GM19023 (cell line): ENCODE measurements around the gene COL6A2.
"Not testable (repeated sequence)": the region's sequence is repeated elsewhere in the genome, so short reads cannot be mapped to it uniquely, and the experiment has no call there.

Experiments
- ATAC-seq: cut with Tn5 transposase; IDR thresholded peaks from one replicate; pipeline ENCODE4 v1.9.1; 2021; ENCODE audit warnings: mild to moderate bottlenecking, moderate library complexity; ENCODE audit not compliant: unreplicated experiment

COL6A2 gene

DNA sequence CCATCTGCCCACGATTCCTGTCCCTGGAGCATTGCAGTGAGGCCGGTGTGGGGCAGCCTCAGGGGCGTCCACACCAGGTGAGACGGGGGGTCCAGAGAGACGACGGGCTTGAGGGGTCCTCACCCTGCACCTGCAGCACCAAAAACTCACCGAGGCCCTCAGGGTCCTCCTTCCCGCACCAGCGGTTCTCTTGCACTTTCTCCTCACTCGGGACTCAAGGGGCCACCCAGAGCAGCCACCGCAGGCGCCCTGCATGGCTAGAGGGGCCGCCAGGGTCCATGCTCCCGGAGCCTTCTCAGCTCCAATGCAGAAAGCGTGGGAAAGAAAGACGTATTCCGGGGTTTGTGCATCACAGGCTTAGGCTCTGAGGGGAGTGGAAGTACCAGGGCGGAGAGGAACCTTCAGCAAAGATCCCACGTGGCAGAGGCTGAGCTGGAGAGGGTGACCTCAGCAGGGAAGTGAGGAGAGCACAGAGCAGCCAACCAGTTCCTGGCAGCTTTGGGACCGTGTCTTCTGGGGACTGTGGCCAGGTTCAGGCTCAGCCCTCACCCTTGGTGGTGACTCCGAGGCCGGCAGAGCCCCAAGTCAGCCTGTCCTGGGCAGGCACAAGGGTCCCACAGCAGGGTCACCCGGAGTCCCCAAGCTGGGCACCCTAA is 19.5 kb upstream of the COL6A2 start:
- no peak for ATAC-seq

DNA sequence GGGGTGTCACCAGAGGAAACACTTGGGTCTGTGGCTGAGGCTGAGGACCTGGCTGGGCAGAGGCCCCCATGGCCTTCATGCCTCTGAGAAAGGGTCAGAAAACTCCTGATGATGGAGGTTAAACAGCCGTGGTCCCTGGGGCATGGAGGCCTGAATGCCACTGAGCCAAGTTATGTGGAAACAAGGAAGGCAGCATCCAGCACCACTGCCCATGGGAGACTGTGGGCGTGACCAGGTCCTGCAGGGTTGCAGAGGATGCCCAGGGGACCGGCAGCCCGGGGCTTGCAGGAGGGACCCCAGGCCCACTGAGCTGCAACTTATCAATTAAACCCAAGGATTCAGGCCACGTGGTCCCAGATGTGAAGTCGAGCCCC is 18.9 kb upstream of the COL6A2 start:
- no peak for ATAC-seq

DNA sequence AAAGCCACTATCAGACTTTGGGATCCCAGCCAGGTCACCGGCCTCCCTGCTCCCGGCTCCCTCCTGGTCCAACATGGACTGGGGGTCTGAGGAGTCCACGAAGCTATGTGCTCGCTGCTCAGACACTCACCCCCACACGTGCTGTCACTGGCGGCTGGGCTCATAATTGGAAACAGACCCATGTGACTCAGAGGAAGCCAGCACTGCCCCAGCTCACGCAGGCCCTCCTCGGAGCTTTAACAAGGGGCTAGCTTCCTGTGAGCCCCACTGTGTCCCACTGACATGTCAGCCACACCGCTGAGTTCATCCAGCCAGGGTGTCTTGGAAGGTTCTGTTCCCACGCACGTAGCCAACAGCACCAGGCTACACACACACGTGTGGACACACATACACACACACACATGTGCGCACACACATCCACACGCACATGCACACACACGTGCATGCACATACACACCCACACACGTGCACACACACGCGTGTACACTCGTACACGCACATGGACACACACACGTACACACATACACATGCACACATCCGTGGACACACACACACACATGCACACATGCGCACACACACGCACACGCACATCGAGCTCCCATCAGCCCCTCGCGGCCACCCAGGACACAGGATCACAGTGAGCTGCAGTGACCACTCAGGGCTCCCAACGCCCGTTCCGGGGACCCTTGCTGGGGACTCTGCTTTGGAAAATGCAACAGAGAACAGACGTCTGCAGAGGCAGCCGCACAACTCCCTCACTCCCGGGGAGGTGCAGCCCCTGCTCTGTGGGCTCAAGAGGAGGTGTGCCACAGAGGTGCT is 18.4 kb upstream of the COL6A2 start:
- ATAC-seq, result no peak

DNA sequence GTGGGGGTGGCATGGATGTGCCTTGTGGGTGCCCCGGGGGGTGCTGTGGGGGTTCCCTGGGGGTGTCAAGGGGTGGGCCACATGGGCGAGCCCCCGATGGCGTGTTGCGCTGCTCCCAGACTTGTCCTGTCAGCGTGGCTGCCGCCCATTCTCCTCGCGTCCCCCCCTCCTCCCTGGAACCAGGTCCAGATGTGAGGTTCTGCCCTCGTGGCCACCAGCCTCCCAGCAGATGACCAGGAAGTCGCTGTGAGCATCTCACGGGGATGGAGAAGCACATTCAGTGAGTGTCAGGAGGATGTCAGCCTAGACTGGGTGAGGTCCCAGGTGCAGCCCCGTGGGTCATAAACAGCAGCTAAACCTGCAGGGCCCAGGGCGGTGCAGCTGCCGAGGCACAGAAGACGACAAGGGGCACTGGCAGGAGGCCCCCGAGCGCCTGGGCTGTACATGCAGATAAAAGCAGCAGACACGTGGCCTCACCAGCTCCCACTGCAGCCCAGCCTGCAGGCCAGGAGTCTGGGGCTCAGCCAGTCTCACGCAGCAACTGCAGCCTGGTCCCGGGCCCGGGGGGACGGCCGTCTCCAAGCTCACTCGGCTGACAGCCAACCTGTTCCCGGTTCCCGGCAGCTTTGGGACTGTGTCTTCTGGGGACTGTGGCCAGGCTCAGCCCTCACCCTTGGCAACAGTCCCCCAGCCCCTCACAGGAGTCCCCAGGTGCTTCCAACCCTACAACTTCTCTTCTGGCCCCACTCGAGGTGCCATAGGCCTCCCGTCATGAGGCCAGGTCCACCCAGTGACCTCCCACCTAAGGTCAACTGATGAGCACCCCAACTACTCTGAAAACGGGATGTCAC is 17.5 kb upstream of the COL6A2 start:
- ATAC-seq, result no peak

DNA sequence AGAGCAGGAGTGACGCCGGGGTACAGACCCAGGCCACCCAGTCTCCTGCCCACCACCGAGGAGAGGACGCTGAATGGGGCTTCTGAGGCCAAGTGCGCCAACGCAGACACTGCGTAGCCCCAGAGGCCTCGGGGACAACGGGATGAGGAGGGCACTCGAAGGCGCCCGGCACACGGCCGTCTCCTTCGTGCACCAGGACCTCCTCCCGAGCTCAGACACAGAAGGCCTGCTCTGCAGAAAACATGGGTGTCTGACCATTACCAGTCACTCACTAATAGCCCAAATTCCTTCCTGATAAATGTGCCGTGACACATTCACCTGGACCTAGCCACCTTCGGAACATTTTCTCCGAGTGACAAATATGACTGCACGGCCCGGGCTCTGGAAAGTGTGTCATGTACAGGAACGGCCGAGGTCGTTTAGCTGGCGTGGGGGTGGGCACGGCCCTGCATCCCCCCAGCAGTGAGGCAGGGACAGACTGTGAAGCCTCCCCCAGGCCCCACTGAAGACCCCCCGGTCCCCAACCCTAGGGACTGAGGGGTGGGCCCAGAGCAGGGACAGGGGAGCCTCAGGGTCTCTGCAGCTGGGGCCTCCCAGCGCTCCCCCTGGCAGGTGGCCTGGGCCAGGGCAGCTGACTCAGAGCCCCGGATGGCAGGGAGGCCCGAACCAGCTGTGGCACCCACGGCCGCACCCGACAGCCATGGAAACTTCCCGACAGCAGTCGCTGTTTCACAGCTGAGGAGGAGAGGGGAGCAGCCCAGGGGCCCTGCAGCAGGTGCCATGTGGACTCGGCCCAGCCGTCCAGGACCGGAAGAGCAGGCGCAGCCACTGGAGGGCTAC is 16.7 kb upstream of the COL6A2 start:
- no peak for ATAC-seq

DNA sequence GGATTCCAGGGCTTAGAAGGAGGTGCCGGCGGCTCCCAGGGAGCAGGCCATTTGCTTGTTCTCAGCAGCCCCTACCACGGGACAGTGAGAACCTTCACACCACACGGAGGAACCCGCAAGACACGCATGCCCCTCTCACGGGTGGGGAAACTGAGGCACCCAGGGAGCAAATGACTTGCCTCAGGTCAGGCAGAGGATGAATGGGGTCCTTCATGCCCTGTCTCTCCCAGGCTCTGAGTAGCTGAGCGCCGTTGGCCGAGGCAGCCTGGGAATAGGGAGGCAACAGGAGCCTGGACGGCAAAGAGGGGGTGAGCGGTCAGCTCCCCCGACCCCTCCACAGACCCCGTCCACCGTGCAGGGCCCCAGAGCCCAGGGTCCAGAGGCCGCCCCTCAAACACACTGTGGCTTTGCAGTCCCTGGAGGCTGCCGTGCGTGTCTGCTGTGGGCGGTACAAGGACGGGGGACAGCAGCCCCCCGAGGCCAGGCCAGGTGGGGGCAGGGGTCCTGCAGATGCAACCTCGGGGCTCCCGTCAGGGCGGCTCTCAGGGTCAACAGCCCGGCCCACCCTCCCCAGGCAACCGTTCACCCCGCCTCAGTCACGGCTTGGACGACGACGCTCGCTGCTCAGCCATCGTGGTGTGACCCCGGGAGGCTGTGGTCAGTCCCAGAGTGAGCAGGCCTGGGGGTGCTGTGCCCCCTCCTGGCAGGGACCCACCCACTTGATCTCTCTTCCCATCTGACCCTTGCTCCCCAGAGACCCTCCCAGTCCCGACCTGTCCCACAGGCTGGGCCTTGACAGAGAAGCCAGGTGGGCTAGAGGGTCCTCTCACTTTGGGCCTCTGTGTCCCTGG is 15.8 kb upstream of the COL6A2 start:
- ATAC-seq, result no peak

DNA sequence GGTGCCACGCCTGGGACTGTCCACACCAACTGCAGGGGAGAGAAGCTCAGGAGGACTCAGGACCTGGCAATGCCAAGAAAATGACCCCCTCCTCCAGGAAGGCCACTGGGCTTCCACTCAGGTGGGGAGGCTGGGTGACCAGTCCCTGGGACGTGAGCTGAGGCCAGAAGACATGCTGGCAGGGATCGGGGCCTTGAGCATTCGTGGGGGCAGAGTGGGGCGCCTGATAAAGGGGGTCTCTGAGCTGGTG is 15.3 kb upstream of the COL6A2 start:
- no peak for ATAC-seq

DNA sequence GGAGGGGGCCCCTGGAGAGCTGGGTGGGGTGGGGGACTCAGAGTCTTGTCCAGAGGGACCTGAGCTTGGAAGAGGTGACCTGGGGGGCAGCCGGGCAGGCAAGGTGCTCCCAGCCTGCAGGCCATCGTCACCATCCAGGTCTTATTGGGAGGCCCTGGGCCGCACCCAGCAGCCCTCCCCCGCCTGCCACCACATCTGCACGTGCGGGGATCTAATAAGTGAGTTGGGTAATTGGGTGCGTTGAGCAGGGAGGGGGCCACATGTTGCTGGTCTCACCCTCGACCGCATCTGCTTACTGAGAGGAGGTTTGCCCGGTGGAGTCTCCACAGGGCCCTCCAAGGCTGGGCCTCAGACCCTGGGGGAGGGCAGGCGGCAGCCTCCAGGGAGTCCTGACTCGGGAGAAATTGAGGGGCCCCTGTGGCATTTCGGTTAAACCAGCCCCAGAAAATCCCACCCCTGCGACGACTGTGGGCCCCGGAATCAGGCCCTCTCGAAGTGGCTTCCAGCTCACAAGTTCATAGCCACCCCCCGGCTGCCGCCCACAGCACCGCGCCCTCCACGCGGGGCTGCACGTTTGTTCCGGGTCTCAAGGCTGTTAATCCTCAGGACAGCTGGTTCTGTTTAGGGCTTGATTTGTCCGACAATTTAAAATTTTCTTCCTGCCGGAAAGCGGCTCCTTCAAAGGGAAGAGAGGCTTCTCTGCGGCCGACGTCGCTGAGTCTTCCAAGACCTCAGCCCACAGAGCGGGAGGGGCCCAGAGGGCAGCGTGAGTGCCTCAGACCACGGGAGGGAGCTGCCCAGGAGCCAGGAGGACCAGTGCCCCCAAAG is 14.7 kb upstream of the COL6A2 start:
- no peak for ATAC-seq

DNA sequence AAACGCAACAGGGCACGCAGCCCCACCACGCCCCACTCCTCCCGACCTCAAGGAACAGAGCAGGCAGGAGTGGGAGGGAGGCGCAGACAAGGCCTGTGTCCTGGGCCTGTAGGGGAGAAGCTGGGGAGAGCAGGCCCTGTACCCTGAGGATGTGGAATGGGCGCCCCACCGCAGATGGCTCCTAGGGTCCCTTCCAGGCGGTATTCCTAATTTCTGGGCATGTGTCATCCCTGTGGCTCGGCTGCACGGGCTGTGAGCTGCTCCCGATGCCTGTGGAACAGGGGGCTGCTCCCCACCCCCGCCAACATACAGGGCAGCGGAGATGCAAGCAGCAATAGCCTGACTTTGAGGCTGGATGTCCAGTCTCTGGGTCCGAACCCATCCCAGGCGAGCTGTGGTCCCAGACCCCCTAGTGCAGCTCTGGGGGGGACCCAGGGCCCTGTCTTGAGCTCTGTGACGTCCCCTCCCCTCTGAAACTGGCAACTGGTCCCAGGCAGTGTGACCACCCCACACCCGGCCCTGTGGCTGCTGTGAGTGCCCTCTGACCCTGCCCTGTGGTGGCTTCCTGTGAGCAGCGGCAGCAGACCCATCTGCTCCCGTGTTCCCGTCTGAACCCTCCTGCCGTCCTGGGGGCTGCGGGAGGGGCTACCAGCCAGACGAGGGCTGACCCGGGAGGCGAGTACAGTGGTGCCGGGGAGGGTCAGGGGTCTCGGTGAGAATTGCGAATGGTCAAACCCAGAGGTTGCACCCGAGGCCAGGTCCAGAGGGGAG is 13.9 kb upstream of the COL6A2 start:
- ATAC-seq, result no peak

DNA sequence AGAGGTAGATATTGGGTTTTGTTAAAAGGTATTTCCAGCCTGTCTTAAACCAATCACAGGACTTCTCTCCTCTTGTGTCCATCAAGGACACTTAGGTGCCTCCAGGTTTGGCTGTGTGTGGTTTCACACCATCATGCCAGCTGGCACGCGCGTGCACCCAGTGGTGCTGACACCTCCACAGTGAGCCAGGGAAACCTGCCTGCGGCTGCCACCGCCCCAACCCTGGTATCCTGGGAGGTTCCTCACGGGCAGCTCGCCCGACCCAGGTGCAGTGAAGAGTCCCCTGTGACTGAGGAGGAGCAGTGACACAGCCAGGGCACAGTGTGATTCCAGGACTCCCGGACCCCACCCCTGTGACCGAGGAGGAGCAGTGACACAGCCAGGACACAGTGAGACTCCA is 13.2 kb upstream of the COL6A2 start:
- no peak for ATAC-seq

DNA sequence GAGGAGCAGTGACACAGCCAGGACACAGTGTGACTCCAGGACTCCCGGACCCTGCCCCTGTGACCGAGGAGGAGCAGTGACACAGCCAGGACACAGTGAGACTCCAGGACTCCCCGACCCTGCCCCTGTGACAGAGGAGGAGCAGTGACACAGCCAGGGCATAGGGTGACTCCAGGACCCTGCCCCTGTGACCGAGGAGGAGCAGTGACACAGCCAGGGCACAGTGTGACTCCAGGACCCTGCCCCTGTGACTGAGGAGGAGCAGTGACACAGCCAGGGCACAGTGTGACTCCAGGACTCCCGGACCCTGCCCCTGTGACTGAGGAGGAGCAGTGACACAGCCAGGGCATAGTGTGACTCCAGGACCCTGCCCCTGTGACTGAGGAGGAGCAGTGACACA is 12.7 kb upstream of the COL6A2 start:
- not testable (repeated sequence) for ATAC-seq

DNA sequence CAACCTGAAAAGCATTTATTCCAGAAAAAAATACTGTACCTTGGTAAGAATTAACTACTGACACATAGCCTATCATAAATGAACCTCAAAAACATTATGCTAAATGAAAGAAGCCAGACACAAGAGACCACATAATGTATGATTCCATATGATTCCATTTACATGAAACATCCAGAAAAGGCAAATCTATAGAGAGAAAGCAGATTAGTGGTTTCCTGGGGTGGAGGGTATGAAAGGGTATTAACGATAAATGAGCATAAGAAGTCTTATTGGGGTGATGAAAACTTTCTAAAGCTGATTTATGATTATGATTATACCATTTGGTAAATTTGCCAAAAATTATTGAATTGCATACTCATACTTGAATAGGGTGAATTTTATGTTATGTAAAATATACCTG is 10.3 kb upstream of the COL6A2 start:
- no peak for ATAC-seq

DNA sequence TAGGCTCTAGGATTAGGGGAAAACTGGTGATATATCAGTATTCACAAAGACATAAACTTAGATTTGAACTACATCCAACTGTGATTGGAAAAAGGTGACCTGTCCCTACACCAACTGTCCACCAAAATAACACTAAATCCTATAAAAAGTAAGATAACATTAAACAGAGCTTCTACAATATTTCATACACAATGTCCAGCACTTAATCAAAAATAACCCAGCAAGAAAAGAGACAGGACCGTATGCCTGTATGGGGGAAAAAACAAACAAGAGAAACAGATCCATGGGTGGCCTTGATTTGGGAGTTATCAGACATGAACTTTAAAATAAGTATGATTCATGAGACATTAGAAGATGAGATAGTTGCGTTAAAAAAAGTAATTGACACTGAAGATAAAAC is 9.7 kb upstream of the COL6A2 start:
- ATAC-seq, result no peak

DNA sequence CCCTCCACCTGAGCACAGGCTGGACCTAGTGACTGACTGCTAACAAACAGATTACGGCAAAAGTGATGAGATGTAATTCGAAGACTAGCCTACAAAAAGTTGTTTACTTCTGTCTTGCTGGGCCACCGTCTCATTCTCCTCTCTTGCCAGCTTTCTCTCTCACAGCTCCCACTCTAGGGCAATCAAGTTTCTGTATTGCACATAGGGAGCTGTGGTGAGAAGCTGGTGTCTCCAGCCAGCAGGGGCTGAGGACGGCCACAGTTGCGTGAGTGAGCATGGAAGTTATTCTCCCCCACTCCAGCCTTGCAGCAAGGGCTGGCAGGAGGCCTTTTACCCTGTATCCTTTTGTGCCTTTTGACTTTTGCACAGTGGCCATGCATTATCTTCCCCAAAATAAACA is 8.6 kb upstream of the COL6A2 start:
- no peak for ATAC-seq

DNA sequence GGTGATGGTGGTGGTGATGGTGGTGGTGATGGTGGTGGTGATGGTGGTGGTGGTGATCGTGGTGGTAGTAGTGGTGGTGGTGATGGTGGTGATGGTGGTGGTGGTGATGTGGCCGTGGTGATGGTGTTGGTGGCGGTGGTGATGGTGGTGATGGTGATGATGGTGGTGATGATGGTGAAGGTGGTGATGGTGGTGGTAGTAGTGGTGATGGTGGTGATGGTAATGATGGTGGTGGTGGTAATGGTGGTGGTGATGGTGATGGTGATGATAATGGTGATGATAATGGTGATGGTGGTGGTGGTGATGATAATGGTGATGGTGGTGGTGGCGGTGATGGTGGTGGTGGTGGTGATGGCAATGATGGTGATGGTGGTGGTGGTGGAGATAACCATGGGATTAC is 6.8 kb upstream of the COL6A2 start:
- no peak for ATAC-seq

DNA sequence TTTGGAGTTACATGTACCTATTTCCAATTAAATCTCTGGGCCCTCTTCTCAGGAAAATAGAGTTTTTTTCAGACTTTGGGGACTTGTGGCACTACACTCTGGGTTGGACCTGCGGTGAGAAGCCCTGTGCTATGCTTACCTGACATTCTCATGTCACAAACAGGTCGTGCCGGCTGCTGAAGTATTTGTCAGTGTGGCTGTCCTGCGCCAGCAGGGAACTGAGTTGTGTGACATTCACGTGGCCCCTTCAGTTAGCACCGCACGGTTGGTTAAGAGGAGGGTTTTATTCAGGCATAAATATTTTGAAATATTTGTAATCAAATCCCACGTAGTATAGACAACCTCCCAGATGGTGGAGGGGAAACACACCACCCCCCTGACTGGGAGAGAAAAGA is 6.3 kb upstream of the COL6A2 start:
- no peak for ATAC-seq

DNA sequence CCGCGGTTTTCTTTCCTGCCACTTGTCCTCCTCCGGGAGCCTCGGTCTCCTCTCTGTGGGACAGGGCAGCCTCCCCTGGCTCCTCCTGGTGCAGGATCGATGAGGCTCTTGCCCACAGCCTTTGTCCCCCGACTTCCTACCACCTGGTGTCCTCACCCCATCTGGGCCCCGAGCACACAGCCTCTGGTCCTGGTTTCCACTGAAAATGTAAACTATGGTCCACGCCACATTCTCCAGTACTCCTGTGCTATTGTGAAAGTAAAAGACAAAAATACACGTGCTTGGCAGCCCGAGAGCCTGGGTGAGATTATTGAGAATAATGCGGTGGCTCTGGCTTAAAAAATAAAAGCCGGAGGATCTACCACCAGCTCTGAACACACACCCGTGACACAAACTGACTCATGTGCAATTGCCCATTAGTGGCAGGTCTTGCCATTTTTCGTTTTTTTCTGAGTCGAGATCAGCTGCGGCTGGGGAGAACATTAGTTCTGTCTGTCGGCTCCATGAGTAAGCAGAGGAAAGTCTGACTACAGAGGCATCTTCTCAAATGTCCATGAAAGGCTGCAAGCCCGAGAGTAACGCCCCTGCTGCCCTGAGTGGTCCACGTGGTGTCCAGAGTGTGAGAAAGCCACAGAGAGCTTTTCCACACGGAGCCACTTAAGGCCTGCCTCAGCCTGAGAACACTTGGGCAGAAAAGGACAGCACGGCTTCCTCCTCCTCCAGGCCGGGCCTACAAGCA is 5.7 kb upstream of the COL6A2 start:
- ATAC-seq, result no peak
